ENCODE results near the gene ULBP1.
"Not testable (repeated sequence)": the region's sequence is repeated elsewhere in the genome, so short reads cannot be mapped to it uniquely, and the experiment has no call there.

The ULBP1 gene

GRCh38 chr6:149963462-149964307, at the start of gene ULBP1:
ULBP1 (plus strand) TSS chr6:149963943; CDS start chr6:149964050, 107 bp downstream.
- peak within 1 kb of the TSS; percentile 61 for H3K4me3 ChIP-seq (ENCODE audit: low read depth, low read length)

- no peak overlapping the region for H3K4me3 ChIP-seq (ENCODE audit: low read depth, low read length)
Measured at GRCh38 chr6:149915970-149916865, 47.5 kb upstream of the ULBP1 start.

GRCh38 chr6:149917679-149918078, 46.1 kb upstream of the ULBP1 start:
- no peak overlapping the region for H3K4me3 ChIP-seq (ENCODE audit: low read depth, low read length)

GRCh38 chr6:149918151-149918905, 45.4 kb upstream of the ULBP1 start:
- no peak overlapping the region for H3K4me3 ChIP-seq (ENCODE audit: low read depth, low read length)

GRCh38 chr6:149919126-149919833, 44.5 kb upstream of the ULBP1 start:
- not testable (repeated sequence) for H3K4me3 ChIP-seq (ENCODE audit: low read depth, low read length)

GRCh38 chr6:149919834-149920225, 43.9 kb upstream of the ULBP1 start:
- no peak overlapping the region for H3K4me3 ChIP-seq (ENCODE audit: low read depth, low read length)

GRCh38 chr6:149921361-149921760, 42.4 kb upstream of the ULBP1 start:
- no peak overlapping the region for H3K4me3 ChIP-seq (ENCODE audit: low read depth, low read length)

GRCh38 chr6:149922091-149922490, 41.7 kb upstream of the ULBP1 start:
- peak overlapping the region; percentile 45 for H3K4me3 ChIP-seq (ENCODE audit: low read depth, low read length)

GRCh38 chr6:149922642-149923326, 41.0 kb upstream of the ULBP1 start, which contains the start of gene RAET1G:
RAET1G (minus strand) TSS chr6:149923121; CDS start chr6:149923010, 111 bp downstream.
- H3K4me3 ChIP-seq (ENCODE audit: low read depth, low read length) = peak within 1 kb of the TSS; percentile 45

GRCh38 chr6:149923327-149923986, 40.3 kb upstream of the ULBP1 start:
- peak overlapping the region; percentile 9 for H3K4me3 ChIP-seq (ENCODE audit: low read depth, low read length)

GRCh38 chr6:149924206-149924932, 39.4 kb upstream of the ULBP1 start:
- no peak overlapping the region for H3K4me3 ChIP-seq (ENCODE audit: low read depth, low read length)

GRCh38 chr6:149924933-149925252, 38.9 kb upstream of the ULBP1 start:
- H3K4me3 ChIP-seq (ENCODE audit: low read depth, low read length) = no peak overlapping the region

GRCh38 chr6:149925253-149925973, 38.3 kb upstream of the ULBP1 start:
- peak overlapping the region; percentile 24 for H3K4me3 ChIP-seq (ENCODE audit: low read depth, low read length)

GRCh38 chr6:149925974-149926777, 37.6 kb upstream of the ULBP1 start:
- peak overlapping the region; percentile 24 for H3K4me3 ChIP-seq (ENCODE audit: low read depth, low read length)

GRCh38 chr6:149927025-149927424, 36.7 kb upstream of the ULBP1 start:
- H3K4me3 ChIP-seq (ENCODE audit: low read depth, low read length) = not testable (repeated sequence)

GRCh38 chr6:149929422-149929821, 34.3 kb upstream of the ULBP1 start:
- H3K4me3 ChIP-seq (ENCODE audit: low read depth, low read length) = no peak overlapping the region

- H3K4me3 ChIP-seq (ENCODE audit: low read depth, low read length) = no peak overlapping the region
Measured at GRCh38 chr6:149931501-149931900, 32.2 kb upstream of the ULBP1 start.

Data from iPS-11a (cell line).